HEK293 (cell line): ENCODE results near the gene INSYN1.

Experiments
- CTCF ChIP-seq: fragments of 450-650 bp; formaldehyde crosslinking; IDR thresholded peaks from 2 replicates; pipeline ENCODE4 v1.5.1; 2016; ENCODE audit warnings: missing biosample characterization, missing genetic modification characterization
- ZNF274 ChIP-seq, 2 experiments: fragments of 200-500 bp in 1 of 2; fragments of 450-650 bp in 1 of 2; sonication (Bioruptor generic) in 1 of 2; formaldehyde crosslinking in 1 of 2; IDR thresholded peaks; 2 replicates each; pipeline versions ENCODE4 v1.5.1 to v1.6.1; 2014 to 2016; ENCODE audit warnings: borderline replicate concordance in 1 of 2, inconsistent platforms in 1 of 2, low read length in 1 of 2, missing biosample characterization in 1 of 2, missing genetic modification characterization in 1 of 2
- ZNF518A ChIP-seq: fragments of 450-650 bp; formaldehyde crosslinking; conservative IDR thresholded peaks from 2 replicates; pipeline ENCODE4 v1.5.1; 2016; ENCODE audit warnings: low read depth, missing biosample characterization, missing genetic modification characterization
- ZNF530 ChIP-seq: fragments of 450-650 bp; formaldehyde crosslinking; IDR thresholded peaks from 2 replicates; pipeline ENCODE4 v1.5.1; 2016; ENCODE audit warnings: low read depth, missing biosample characterization, missing genetic modification characterization
- ZNF76 ChIP-seq: fragments of 450-650 bp; formaldehyde crosslinking; IDR thresholded peaks from 2 replicates; pipeline ENCODE4; 2016; ENCODE audit warnings: low read depth, missing biosample characterization, missing genetic modification characterization, borderline replicate concordance

GRCh38 chr15:73686781-73687256, 66.3 kb downstream of the INSYN1 start:
- TF ChIP-seq CTCF (tag by site-specific recombination) (peak; percentile 50; the same call in 1 of the 2 replicates), ZNF530 (tag by site-specific recombination) (no peak), ZNF274 (IDR thresholded peaks at IDR 0.05; ENCODE audit: low read length) (no peak), ZNF274 (tag by site-specific recombination; IDR thresholded peaks at IDR 0.05; ENCODE audit: borderline replicate concordance) (no peak), ZNF518A (no peak), ZNF76 (tag by site-specific recombination) (no peak)
